ENCODE results near the gene DPF3. TPM values are rescaled to one million over a fixed set of nuclear protein-coding genes. Genes with fewer than 3 reads are reported as not detected.

DPF3 gene
- total and polyA plus RNA-seq, 9 of the 15 experiments (the other 6 are each of a cell fraction or from before 2014, with no cell fraction given): 0.21 to 4.9 (median 1.2) TPM

- TF ChIP-seq KLF1 (tag; IDR thresholded peaks at IDR 0.05) (no peak), ZFPM2 (CRISPR knock-in tag; IDR thresholded peaks at IDR 0.05) (no peak), ZNF76 (CRISPR knock-in tag; IDR thresholded peaks at IDR 0.05; ENCODE audit: borderline replicate concordance) (no peak), CBFA2T3 (IDR thresholded peaks at IDR 0.05) (no peak), PCBP2 (IDR thresholded peaks at IDR 0.05; ENCODE audit: low read depth, low read length, poor library complexity, severe bottlenecking) (no peak), MECOM (CRISPR knock-in tag; IDR thresholded peaks at IDR 0.05) (no peak), MCM7 (IDR thresholded peaks at IDR 0.05) (no peak), ARID2 (IDR thresholded peaks at IDR 0.05) (no peak), SREBF2 (CRISPR knock-in tag; IDR thresholded peaks at IDR 0.05) (no peak), NFATC3 (IDR thresholded peaks at IDR 0.05) (no peak), YY1 (IDR thresholded peaks at IDR 0.05; ENCODE audit: borderline replicate concordance in 1 of 3, control insufficient read depth in 1 of 3, extremely low read depth in 1 of 3, insufficient read depth in 3 of 3, insufficient read length in 1 of 3, insufficient replicate concordance in 2 of 3, low read depth in 1 of 3, low read length in 2 of 3) (no peak), CREBBP (IDR thresholded peaks at IDR 0.05; ENCODE audit: low read depth, low read length) (no peak)
- TF ChIP-seq, protein P1, sequence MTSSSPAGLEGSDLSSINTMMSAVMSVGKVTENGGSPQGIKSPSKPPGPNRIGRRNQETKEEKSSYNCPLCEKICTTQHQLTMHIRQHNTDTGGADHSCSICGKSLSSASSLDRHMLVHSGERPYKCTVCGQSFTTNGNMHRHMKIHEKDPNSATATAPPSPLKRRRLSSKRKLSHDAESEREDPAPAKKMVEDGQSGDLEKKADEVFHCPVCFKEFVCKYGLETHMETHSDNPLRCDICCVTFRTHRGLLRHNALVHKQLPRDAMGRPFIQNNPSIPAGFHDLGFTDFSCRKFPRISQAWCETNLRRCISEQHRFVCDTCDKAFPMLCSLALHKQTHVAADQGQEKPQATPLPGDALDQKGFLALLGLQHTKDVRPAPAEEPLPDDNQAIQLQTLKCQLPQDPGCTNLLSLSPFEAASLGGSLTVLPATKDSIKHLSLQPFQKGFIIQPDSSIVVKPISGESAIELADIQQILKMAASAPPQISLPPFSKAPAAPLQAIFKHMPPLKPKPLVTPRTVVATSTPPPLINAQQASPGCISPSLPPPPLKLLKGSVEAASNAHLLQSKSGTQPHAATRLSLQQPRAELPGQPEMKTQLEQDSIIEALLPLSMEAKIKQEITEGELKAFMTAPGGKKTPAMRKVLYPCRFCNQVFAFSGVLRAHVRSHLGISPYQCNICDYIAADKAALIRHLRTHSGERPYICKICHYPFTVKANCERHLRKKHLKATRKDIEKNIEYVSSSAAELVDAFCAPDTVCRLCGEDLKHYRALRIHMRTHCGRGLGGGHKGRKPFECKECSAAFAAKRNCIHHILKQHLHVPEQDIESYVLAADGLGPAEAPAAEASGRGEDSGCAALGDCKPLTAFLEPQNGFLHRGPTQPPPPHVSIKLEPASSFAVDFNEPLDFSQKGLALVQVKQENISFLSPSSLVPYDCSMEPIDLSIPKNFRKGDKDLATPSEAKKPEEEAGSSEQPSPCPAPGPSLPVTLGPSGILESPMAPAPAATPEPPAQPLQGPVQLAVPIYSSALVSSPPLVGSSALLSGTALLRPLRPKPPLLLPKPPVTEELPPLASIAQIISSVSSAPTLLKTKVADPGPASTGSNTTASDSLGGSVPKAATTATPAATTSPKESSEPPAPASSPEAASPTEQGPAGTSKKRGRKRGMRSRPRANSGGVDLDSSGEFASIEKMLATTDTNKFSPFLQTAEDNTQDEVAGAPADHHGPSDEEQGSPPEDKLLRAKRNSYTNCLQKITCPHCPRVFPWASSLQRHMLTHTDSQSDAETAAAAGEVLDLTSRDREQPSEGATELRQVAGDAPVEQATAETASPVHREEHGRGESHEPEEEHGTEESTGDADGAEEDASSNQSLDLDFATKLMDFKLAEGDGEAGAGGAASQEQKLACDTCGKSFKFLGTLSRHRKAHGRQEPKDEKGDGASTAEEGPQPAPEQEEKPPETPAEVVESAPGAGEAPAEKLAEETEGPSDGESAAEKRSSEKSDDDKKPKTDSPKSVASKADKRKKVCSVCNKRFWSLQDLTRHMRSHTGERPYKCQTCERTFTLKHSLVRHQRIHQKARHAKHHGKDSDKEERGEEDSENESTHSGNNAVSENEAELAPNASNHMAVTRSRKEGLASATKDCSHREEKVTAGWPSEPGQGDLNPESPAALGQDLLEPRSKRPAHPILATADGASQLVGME (CRISPR knock-in tag; IDR thresholded peaks at IDR 0.05): no peak
- TF ChIP-seq, protein P2, sequence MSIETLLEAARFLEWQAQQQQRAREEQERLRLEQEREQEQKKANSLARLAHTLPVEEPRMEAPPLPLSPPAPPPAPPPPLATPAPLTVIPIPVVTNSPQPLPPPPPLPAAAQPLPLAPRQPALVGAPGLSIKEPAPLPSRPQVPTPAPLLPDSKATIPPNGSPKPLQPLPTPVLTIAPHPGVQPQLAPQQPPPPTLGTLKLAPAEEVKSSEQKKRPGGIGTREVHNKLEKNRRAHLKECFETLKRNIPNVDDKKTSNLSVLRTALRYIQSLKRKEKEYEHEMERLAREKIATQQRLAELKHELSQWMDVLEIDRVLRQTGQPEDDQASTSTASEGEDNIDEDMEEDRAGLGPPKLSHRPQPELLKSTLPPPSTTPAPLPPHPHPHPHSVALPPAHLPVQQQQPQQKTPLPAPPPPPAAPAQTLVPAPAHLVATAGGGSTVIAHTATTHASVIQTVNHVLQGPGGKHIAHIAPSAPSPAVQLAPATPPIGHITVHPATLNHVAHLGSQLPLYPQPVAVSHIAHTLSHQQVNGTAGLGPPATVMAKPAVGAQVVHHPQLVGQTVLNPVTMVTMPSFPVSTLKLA (conservative IDR thresholded peaks at IDR 0.05): no peak
- TF ChIP-seq, protein P3, sequence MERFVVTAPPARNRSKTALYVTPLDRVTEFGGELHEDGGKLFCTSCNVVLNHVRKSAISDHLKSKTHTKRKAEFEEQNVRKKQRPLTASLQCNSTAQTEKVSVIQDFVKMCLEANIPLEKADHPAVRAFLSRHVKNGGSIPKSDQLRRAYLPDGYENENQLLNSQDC (CRISPR knock-in tag; IDR thresholded peaks at IDR 0.05): no peak
- Histone ChIP-seq H3K36me3 (ENCODE audit: control insufficient read depth, insufficient read depth, low read length) (no peaks in the 10 kb centered on the region), H3K4me3 (no peak overlapping the region), H2AFZ (ENCODE audit: low read depth, low read length) (no peak overlapping the region), H3K4me2 (ENCODE audit: insufficient read depth, low read length) (no peak overlapping the region), H3K9me3 (replicated peaks; ENCODE audit: control insufficient read depth, insufficient read depth, low read depth, low read length) (no peaks in the 10 kb centered on the region), H3K79me2 (ENCODE audit: control insufficient read depth, insufficient read depth, low read length) (no peaks in the 10 kb centered on the region), H3K9ac (ENCODE audit: insufficient read depth in 1 of 2, low read depth in 2 of 2, low read length in 2 of 2) (no peak overlapping the region), H3K4me1 (replicated peaks in 1 of 2; ENCODE audit: control insufficient read depth in 2 of 2, insufficient read depth in 2 of 2, low read length in 2 of 2) (no peaks in the 10 kb centered on the region), H3K9me1 (ENCODE audit: control insufficient read depth, insufficient read depth, low read length) (no peaks in the 10 kb centered on the region), H3K27ac (ENCODE audit: extremely low read depth, low read depth, low read length) (no peak overlapping the region), H3K27me3 (ENCODE audit: control insufficient read depth in 2 of 2, insufficient read depth in 2 of 2, low read length in 2 of 2) (no peaks in the 10 kb centered on the region), H4K20me1 (replicated peaks; ENCODE audit: control insufficient read depth, insufficient read depth, low read length) (no peaks in the 10 kb centered on the region)
- POLR2A ChIA-PET: no interaction called here
- no TSS peak for BruUV-seq (replicated peaks)
- no peak for DNase-seq (ENCODE audit: extremely low read depth in 1 of 4, low spot score in 3 of 4)
- FAIRE-seq: no peak
- in situ Hi-C loops (cut with MboI): no loop called here
- CTCF ChIA-PET (ENCODE audit: low intra/inter-chr PET ratio): no interaction called here
- 11% methylated on average over 1 of the region's 1 CpG for WGBS (ENCODE audit: insufficient coverage, low coverage, missing lambda C conversion rate)
- intact Hi-C loops (cut with micrococcal nuclease): no loop called here
- ATAC-seq: no peak
These were observed 230.8 kb downstream of the DPF3 start for GRCh38 chr14:72663076-72663487.

Measured in K562 (cell line).